ENCODE measurements around the gene CLDN34.
A peak's percentile ranks its signal among the peaks of the same experiment; 100 is the strongest.

The CLDN34 gene

DNA sequence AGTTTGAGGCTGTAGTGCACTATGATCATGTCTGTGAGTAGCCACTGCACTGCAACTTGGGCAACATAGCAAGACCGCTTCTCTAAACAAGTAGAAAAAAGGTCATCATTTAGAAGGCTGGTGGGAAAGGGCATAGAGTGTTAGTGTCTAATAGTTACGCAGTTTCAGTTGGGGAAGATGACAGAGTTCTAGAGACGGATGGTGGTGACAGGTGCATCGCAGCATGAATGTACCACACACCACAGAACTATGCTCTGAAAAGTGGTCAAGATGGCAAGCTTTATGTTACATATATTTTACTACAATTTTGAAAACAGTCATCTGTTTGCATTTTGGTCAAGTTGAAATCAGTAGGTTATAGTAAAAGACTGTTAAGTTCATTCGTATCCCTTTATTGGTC lies 23.7 kb upstream of the CLDN34 start:
- in situ Hi-C loops (cut with HindIII; ENCODE audit: low sequenced_read_pairs) = no loop called here
- DNase-seq (ENCODE audit: low read depth) = no peak

GRCh38 chrX:9947131-9947794 lies 19.9 kb upstream of the CLDN34 start:
- DNase-seq (ENCODE audit: low read depth) = no peak
- TF ChIP-seq, protein P1, sequence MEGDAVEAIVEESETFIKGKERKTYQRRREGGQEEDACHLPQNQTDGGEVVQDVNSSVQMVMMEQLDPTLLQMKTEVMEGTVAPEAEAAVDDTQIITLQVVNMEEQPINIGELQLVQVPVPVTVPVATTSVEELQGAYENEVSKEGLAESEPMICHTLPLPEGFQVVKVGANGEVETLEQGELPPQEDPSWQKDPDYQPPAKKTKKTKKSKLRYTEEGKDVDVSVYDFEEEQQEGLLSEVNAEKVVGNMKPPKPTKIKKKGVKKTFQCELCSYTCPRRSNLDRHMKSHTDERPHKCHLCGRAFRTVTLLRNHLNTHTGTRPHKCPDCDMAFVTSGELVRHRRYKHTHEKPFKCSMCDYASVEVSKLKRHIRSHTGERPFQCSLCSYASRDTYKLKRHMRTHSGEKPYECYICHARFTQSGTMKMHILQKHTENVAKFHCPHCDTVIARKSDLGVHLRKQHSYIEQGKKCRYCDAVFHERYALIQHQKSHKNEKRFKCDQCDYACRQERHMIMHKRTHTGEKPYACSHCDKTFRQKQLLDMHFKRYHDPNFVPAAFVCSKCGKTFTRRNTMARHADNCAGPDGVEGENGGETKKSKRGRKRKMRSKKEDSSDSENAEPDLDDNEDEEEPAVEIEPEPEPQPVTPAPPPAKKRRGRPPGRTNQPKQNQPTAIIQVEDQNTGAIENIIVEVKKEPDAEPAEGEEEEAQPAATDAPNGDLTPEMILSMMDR (IDR thresholded peaks at IDR 0.05; ENCODE audit: low read depth, low read length, missing control alignments) = no peak
- in situ Hi-C loops (cut with HindIII; ENCODE audit: low sequenced_read_pairs) = no loop called here
- H3K4me3 ChIP-seq (ENCODE audit: low read depth, low read length) = no peak overlapping the region

More for the DNA sequence above, 23.7 kb upstream of the CLDN34 start:
- TF ChIP-seq, protein P1 (IDR thresholded peaks at IDR 0.05; ENCODE audit: low read depth, low read length, missing control alignments) = no peak
- H3K4me3 ChIP-seq (ENCODE audit: low read depth, low read length) = no peak overlapping the region

- TF ChIP-seq, protein P1 (IDR thresholded peaks at IDR 0.05; ENCODE audit: low read depth, low read length, missing control alignments) = no peak
- peak; percentile 8 for DNase-seq (ENCODE audit: low read depth)
- H3K4me3 ChIP-seq (ENCODE audit: low read depth, low read length) = no peak overlapping the region
- in situ Hi-C loops (cut with HindIII; ENCODE audit: low sequenced_read_pairs) = no loop called here
These were observed 18.8 kb upstream of the CLDN34 start for GRCh38 chrX:9948406-9948805.

DNA sequence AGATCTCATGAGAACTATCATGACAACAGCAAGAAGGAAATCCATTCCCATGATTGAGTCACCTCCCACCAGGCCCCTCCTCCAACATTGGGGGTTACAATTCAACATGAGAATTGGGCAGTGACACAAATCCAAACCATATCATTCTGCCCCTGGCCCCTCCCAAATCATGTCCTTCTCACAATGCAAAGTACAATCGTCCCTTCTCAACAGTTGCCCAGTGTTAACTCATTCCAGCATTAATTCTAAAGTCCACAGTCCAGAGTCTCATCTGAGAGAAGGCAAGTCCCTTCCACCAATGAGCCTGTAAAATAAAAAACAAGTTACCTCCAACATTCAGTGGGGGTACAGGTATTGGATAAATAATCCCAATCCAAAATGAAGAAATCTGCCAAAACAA lies 14.9 kb upstream of the CLDN34 start:
- TF ChIP-seq, protein P1 (IDR thresholded peaks at IDR 0.05; ENCODE audit: low read depth, low read length, missing control alignments) = no peak
- no peak for DNase-seq (ENCODE audit: low read depth)
- no peak overlapping the region for H3K4me3 ChIP-seq (ENCODE audit: low read depth, low read length)
- in situ Hi-C loops (cut with HindIII; ENCODE audit: low sequenced_read_pairs) = no loop called here

DNA sequence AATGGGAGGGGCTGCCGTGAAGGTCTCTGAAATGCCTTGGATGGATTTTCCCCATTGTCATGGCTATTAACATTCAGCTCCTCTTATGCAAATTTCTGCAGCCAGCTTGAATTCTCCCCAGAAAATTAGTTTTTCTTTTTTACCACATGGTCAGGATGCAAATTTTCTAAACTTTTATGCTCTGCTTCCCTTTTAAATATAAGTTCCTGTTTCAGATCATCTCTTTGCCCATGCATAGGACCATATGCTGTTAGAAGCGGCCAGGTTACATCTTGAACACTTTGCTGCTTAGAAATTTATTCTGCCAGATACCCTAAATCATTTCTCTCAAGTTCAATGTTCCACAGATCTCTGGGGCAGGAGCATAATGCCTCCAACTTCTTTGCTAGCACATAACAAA lies 13.8 kb upstream of the CLDN34 start:
- in situ Hi-C loops (cut with HindIII; ENCODE audit: low sequenced_read_pairs) = no loop called here
- TF ChIP-seq, protein P1 (IDR thresholded peaks at IDR 0.05; ENCODE audit: low read depth, low read length, missing control alignments) = no peak
- no peak overlapping the region for H3K4me3 ChIP-seq (ENCODE audit: low read depth, low read length)

GRCh38 chrX:9955506-9955905 lies 11.7 kb upstream of the CLDN34 start:
- in situ Hi-C loops (cut with HindIII; ENCODE audit: low sequenced_read_pairs) = no loop called here
- no peak for DNase-seq (ENCODE audit: low read depth)
- TF ChIP-seq, protein P1 (IDR thresholded peaks at IDR 0.05; ENCODE audit: low read depth, low read length, missing control alignments) = no peak
- H3K4me3 ChIP-seq (ENCODE audit: low read depth, low read length) = no peak overlapping the region

More for the DNA sequence above, 13.8 kb upstream of the CLDN34 start:
- DNase-seq (ENCODE audit: low read depth) = no peak
